NCI-H2029 treated with DMSO at 0.1 percent for 48 hours (cell line): ENCODE data around the gene TCEAL7.
"Not testable (repeated sequence)": the region's sequence is repeated elsewhere in the genome, so short reads cannot be mapped to it uniquely, and the experiment has no call there.

Experiments
- DNase-seq: peaks from one replicate; lab custom pipeline; 2025; lab: John Stamatoyannopoulos, UW

The TCEAL7 gene

GRCh38 chrX:103329991-103330390 lies at the start of gene TCEAL7:
Gene TCEAL7 (plus strand): TSS chrX:103330239. CDS start chrX:103331404, 1,165 bp downstream.
- no peak for DNase-seq

GRCh38 chrX:103293118-103293517 lies 36.9 kb upstream of the TCEAL7 start:
- no peak for DNase-seq

- DNase-seq, result no peak
Observed at GRCh38 chrX:103304705-103305104, 25.3 kb upstream of the TCEAL7 start.

- DNase-seq, result not testable (repeated sequence)
Observed at GRCh38 chrX:103305666-103306065, 24.4 kb upstream of the TCEAL7 start.

- DNase-seq, result no peak
Observed at GRCh38 chrX:103309860-103310554, 20.0 kb upstream of the TCEAL7 start.

- DNase-seq, result peak; percentile 14
Observed at GRCh38 chrX:103310555-103311398, 19.3 kb upstream of the TCEAL7 start, which contains the start of gene BEX2. Gene BEX2 (minus strand): TSS chrX:103310990. CDS start chrX:103309976, 1,014 bp downstream.

- DNase-seq, result no peak
Observed at GRCh38 chrX:103311399-103311780, 18.6 kb upstream of the TCEAL7 start.

GRCh38 chrX:103330681-103331288 lies 746 bp downstream of the TCEAL7 start:
- DNase-seq, result no peak

- DNase-seq, result no peak
Observed at GRCh38 chrX:103338663-103339062, 8.6 kb downstream of the TCEAL7 start.

GRCh38 chrX:103343105-103343504 lies 13.1 kb downstream of the TCEAL7 start:
- no peak for DNase-seq

- no peak for DNase-seq
Observed at GRCh38 chrX:103344606-103345005, 14.6 kb downstream of the TCEAL7 start.

GRCh38 chrX:103347682-103348397 lies 17.8 kb downstream of the TCEAL7 start:
- no peak for DNase-seq

- peak; percentile 11 for DNase-seq
Observed at GRCh38 chrX:103356130-103356798, 26.2 kb downstream of the TCEAL7 start, which contains the start of gene TCEAL9. Gene TCEAL9 (plus strand): TSS chrX:103356506. CDS start chrX:103357685, 1,179 bp downstream.

- DNase-seq, result no peak
Observed at GRCh38 chrX:103356858-103357257, 26.8 kb downstream of the TCEAL7 start.

- no peak for DNase-seq
Observed at GRCh38 chrX:103357871-103358270, 27.8 kb downstream of the TCEAL7 start.

GRCh38 chrX:103359605-103360004 lies 29.6 kb downstream of the TCEAL7 start:
- DNase-seq, result not testable (repeated sequence)

GRCh38 chrX:103360092-103360491 lies 30.1 kb downstream of the TCEAL7 start:
- no peak for DNase-seq

- DNase-seq, result no peak
Observed at GRCh38 chrX:103360916-103361315, 30.9 kb downstream of the TCEAL7 start.

- DNase-seq, result no peak
Observed at GRCh38 chrX:103361798-103362197, 31.8 kb downstream of the TCEAL7 start.

GRCh38 chrX:103362474-103362873 lies 32.4 kb downstream of the TCEAL7 start:
- no peak for DNase-seq

GRCh38 chrX:103363046-103363445 lies 33.0 kb downstream of the TCEAL7 start:
- no peak for DNase-seq
